ENCODE data around the gene MORN1.

Gene MORN1

GRCh38 chr1:2347409-2347785 is 44.0 kb downstream of the MORN1 start:
- H2AFZ ChIP-seq (ENCODE audit: low read depth, low read length): no peak overlapping the region
- TF ChIP-seq EZH2phosphoT487 (IDR thresholded peaks at IDR 0.05; ENCODE audit: low read depth) (no peak), CTCF (IDR thresholded peaks at IDR 0.05; ENCODE audit: low read depth, low read length) (no peak)
- no peak overlapping the region for H3K4me3 ChIP-seq (ENCODE audit: low read length)
- no peaks in the 10 kb centered on the region for H3K36me3 ChIP-seq (replicated peaks; ENCODE audit: low read depth, low read length)
- H4K20me1 ChIP-seq (ENCODE audit: insufficient read depth, low read length): no peaks in the 10 kb centered on the region
- H3K27ac ChIP-seq (ENCODE audit: low read length): no peak overlapping the region
- H3K9ac ChIP-seq (ENCODE audit: low read length): no peak overlapping the region
- H3K9me3 ChIP-seq (ENCODE audit: insufficient read depth, low read length): no peaks in the 10 kb centered on the region
- H3K4me1 ChIP-seq (ENCODE audit: low read length): no peaks in the 10 kb centered on the region
- no peaks in the 10 kb centered on the region for H3K79me2 ChIP-seq (ENCODE audit: low read length)
- H3K4me2 ChIP-seq (ENCODE audit: low read length): no peak overlapping the region
- H3K27me3 ChIP-seq (ENCODE audit: low read depth, low read length): no peaks in the 10 kb centered on the region

GRCh38 chr1:2346691-2347408 is 44.5 kb downstream of the MORN1 start:
- H3K9me3 ChIP-seq (ENCODE audit: insufficient read depth, low read length): no peaks in the 10 kb centered on the region
- no peaks in the 10 kb centered on the region for H3K79me2 ChIP-seq (ENCODE audit: low read length)
- H3K4me1 ChIP-seq (ENCODE audit: low read length): no peaks in the 10 kb centered on the region
- H3K9ac ChIP-seq (ENCODE audit: low read length): no peak overlapping the region
- no peaks in the 10 kb centered on the region for H3K27me3 ChIP-seq (ENCODE audit: low read depth, low read length)
- no peak overlapping the region for H3K27ac ChIP-seq (ENCODE audit: low read length)
- no peak overlapping the region for H3K4me3 ChIP-seq (ENCODE audit: low read length)
- TF ChIP-seq EZH2phosphoT487 (IDR thresholded peaks at IDR 0.05; ENCODE audit: low read depth) (no peak), CTCF (IDR thresholded peaks at IDR 0.05; ENCODE audit: low read depth, low read length) (no peak)
- H2AFZ ChIP-seq (ENCODE audit: low read depth, low read length): no peak overlapping the region
- H3K4me2 ChIP-seq (ENCODE audit: low read length): no peak overlapping the region
- no peaks in the 10 kb centered on the region for H4K20me1 ChIP-seq (ENCODE audit: insufficient read depth, low read length)
- no peaks in the 10 kb centered on the region for H3K36me3 ChIP-seq (replicated peaks; ENCODE audit: low read depth, low read length)

DNA sequence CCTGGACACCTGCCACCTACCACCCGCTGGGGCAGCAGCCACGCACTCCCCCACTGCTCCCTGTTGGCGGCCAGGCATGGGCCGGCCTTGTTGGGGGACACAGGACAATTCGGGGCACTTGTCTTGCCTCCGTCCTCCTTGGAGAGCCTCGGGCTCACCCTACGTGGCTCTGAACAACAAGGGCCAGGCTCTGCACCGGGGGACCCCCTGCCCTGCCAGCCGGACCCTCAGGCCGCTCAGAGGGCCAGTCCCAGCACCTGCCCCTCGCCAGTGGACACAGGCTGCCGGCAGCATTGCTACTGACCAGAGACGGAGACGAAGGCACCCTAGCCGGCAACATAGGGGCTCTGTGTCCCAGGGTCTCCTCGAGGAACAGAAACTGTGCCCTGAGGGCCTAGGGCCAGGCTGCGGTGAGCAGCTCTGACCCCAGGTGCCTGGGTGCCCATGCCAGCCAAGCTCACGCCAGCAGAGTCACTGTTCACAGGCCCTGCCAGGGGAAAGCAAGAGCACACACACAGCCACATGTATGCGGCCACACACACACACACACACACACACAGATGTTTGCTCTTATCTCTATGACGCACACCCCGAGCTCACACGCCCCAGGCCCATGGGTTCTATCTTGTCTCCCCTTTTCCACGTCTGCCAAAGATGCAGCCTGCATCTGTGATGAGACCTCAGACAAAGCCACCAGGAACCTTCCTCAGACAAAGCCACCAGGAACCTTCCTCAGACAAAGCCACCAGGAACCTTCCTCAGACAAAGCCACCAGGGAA is 45.9 kb downstream of the MORN1 start:
- H3K9ac ChIP-seq (ENCODE audit: low read length): no peak overlapping the region
- H3K27me3 ChIP-seq (ENCODE audit: low read depth, low read length): no peaks in the 10 kb centered on the region
- no peak for TF ChIP-seq EZH2phosphoT487 (IDR thresholded peaks at IDR 0.05; ENCODE audit: low read depth)
- no peak for TF ChIP-seq CTCF (IDR thresholded peaks at IDR 0.05; ENCODE audit: low read depth, low read length)

GRCh38 chr1:2344744-2345296 is 46.5 kb downstream of the MORN1 start:
- Histone ChIP-seq H3K9ac (ENCODE audit: low read length) (no peak overlapping the region), H3K79me2 (ENCODE audit: low read length) (no peaks in the 10 kb centered on the region), H3K4me3 (ENCODE audit: low read length) (no peak overlapping the region), H3K4me2 (ENCODE audit: low read length) (no peak overlapping the region), H3K27me3 (ENCODE audit: low read depth, low read length) (no peaks in the 10 kb centered on the region), H3K27ac (ENCODE audit: low read length) (no peak overlapping the region), H3K36me3 (replicated peaks; ENCODE audit: low read depth, low read length) (no peaks in the 10 kb centered on the region), H2AFZ (ENCODE audit: low read depth, low read length) (no peak overlapping the region), H3K9me3 (ENCODE audit: insufficient read depth, low read length) (no peaks in the 10 kb centered on the region), H4K20me1 (ENCODE audit: insufficient read depth, low read length) (no peaks in the 10 kb centered on the region), H3K4me1 (ENCODE audit: low read length) (no peaks in the 10 kb centered on the region)
- TF ChIP-seq EZH2phosphoT487 (IDR thresholded peaks at IDR 0.05; ENCODE audit: low read depth) (no peak), CTCF (IDR thresholded peaks at IDR 0.05; ENCODE audit: low read depth, low read length) (no peak)

More for the DNA sequence above, 45.9 kb downstream of the MORN1 start:
- no peak overlapping the region for H3K4me2 ChIP-seq (ENCODE audit: low read length)
- H3K4me1 ChIP-seq (ENCODE audit: low read length): no peaks in the 10 kb centered on the region
- H3K9me3 ChIP-seq (ENCODE audit: insufficient read depth, low read length): no peaks in the 10 kb centered on the region
- no peak overlapping the region for H2AFZ ChIP-seq (ENCODE audit: low read depth, low read length)
- no peaks in the 10 kb centered on the region for H3K79me2 ChIP-seq (ENCODE audit: low read length)
- no peak overlapping the region for H3K27ac ChIP-seq (ENCODE audit: low read length)
- no peak overlapping the region for H3K4me3 ChIP-seq (ENCODE audit: low read length)
- H3K36me3 ChIP-seq (replicated peaks; ENCODE audit: low read depth, low read length): no peaks in the 10 kb centered on the region
- no peaks in the 10 kb centered on the region for H4K20me1 ChIP-seq (ENCODE audit: insufficient read depth, low read length)

Measured in OCI-LY3 (cell line).